NCI-H1417 (cell line): ENCODE data around the gene TBC1D2B.
"Not testable (repeated sequence)": the region's sequence is repeated elsewhere in the genome, so short reads cannot be mapped to it uniquely, and the experiment has no call there.

ENCODE experiments used
- DNase-seq, 3 experiments: peaks; one replicate each; lab custom pipeline; 2025; lab: John Stamatoyannopoulos, UW

Gene TBC1D2B

GRCh38 chr15:78003539-78004008, 73.9 kb downstream of the TBC1D2B start:
- peak; percentile 71 to 95 (median 85) for DNase-seq

GRCh38 chr15:78002996-78003395, 74.5 kb downstream of the TBC1D2B start:
- DNase-seq, result peak in 1 of 3 experiments; percentile 48

- no peak for DNase-seq
Observed at GRCh38 chr15:78001656-78002055, 75.9 kb downstream of the TBC1D2B start.

- DNase-seq, result no peak
Observed at GRCh38 chr15:78000927-78001249, 76.6 kb downstream of the TBC1D2B start.

GRCh38 chr15:78000091-78000926, 77.2 kb downstream of the TBC1D2B start:
- DNase-seq, result peak; percentile 41 to 76 (median 71)

GRCh38 chr15:77999486-77999885, 78.0 kb downstream of the TBC1D2B start:
- DNase-seq, result no peak

GRCh38 chr15:77998592-77998991, 78.9 kb downstream of the TBC1D2B start:
- no peak for DNase-seq

GRCh38 chr15:77997761-77998554, 79.6 kb downstream of the TBC1D2B start:
- not testable (repeated sequence) for DNase-seq

GRCh38 chr15:77997221-77997620, 80.3 kb downstream of the TBC1D2B start:
- not testable (repeated sequence) for DNase-seq

GRCh38 chr15:77996713-77997171, 80.8 kb downstream of the TBC1D2B start:
- not testable (repeated sequence) for DNase-seq

GRCh38 chr15:77996226-77996625, 81.3 kb downstream of the TBC1D2B start:
- not testable (repeated sequence) for DNase-seq

- DNase-seq, result not testable (repeated sequence)
Observed at GRCh38 chr15:77995537-77995918, 82.0 kb downstream of the TBC1D2B start.

- peak in 2 of 3 experiments; percentile 21 to 46 for DNase-seq
Observed at GRCh38 chr15:77994893-77995536, 82.5 kb downstream of the TBC1D2B start.

GRCh38 chr15:77993970-77994693, 83.4 kb downstream of the TBC1D2B start:
- not testable (repeated sequence) for DNase-seq

GRCh38 chr15:77993374-77993911, 84.1 kb downstream of the TBC1D2B start:
- DNase-seq, result no peak

- no peak for DNase-seq
Observed at GRCh38 chr15:77992356-77993222, 84.9 kb downstream of the TBC1D2B start.

GRCh38 chr15:77991658-77992201, 85.8 kb downstream of the TBC1D2B start:
- not testable (repeated sequence) for DNase-seq

GRCh38 chr15:77991029-77991406, 86.5 kb downstream of the TBC1D2B start:
- DNase-seq, result no peak

- no peak for DNase-seq
Observed at GRCh38 chr15:77989296-77990143, 88.0 kb downstream of the TBC1D2B start.
